GM20000 (cell line): ENCODE measurements around the gene ADA.
"Not testable (repeated sequence)": the region's sequence is repeated elsewhere in the genome, so short reads cannot be mapped to it uniquely, and the experiment has no call there.

Experiments
- DNase-seq: peaks from one replicate; pipeline ENCODE4 v3.0.0; 2012; ENCODE audit warnings: low spot score
- CTCF ChIP-seq: IDR thresholded peaks from 2 replicates; pipeline ENCODE4 v1.5.1; 2012; ENCODE audit warnings: mild to moderate bottlenecking, control low read depth; ENCODE audit errors: extremely low read depth, missing control alignments

Gene ADA

GRCh38 chr20:44686934-44687333 is 35.4 kb upstream of the ADA start:
- TF ChIP-seq CTCF, result no peak
- no peak for DNase-seq

GRCh38 chr20:44684047-44684967 is 32.8 kb upstream of the ADA start:
- DNase-seq, result no peak
- no peak for TF ChIP-seq CTCF

GRCh38 chr20:44683263-44684046 is 32.0 kb upstream of the ADA start:
- peak; percentile 84 for DNase-seq
- TF ChIP-seq CTCF, result no peak

- no peak for TF ChIP-seq CTCF
- DNase-seq, result no peak
Observed at GRCh38 chr20:44681796-44682566, 30.5 kb upstream of the ADA start.

GRCh38 chr20:44678990-44679611 is 27.6 kb upstream of the ADA start:
- no peak for DNase-seq
- TF ChIP-seq CTCF, result no peak

GRCh38 chr20:44678242-44678641 is 26.7 kb upstream of the ADA start:
- no peak for DNase-seq
- no peak for TF ChIP-seq CTCF

GRCh38 chr20:44672318-44672902 is 20.9 kb upstream of the ADA start:
- not testable (repeated sequence) for DNase-seq

- peak; percentile 56 for DNase-seq
Observed at GRCh38 chr20:44671541-44671940, 20.0 kb upstream of the ADA start.

GRCh38 chr20:44670851-44671250 is 19.4 kb upstream of the ADA start:
- DNase-seq, result not testable (repeated sequence)
